Right lobe of liver (tissue), 4 donors: ENCODE results near the gene ZNF786.

ENCODE experiments used
- CTCF ChIP-seq, 4 donors: fragments of 200-600 bp in 3 of 4; fragments of 450-650 bp in 1 of 4; IDR thresholded peaks; one replicate each; pipeline versions ENCODE4 v1.5.1 to v1.8.0; 2016 to 2022; ENCODE audit warnings: antibody characterized with exemption in 4 of 4, mild to moderate bottlenecking in 2 of 4
- POLR2A ChIP-seq: fragments of 450-650 bp; IDR thresholded peaks from one replicate; pipeline ENCODE4 v1.6.1; 2017; ENCODE audit warnings: antibody characterized with exemption, mild to moderate bottlenecking
- donor health status: DM: no; HTN: no; CAD: no.
- donor health status: DM: no; HTN: no; CAD: no.
- donor health status: DM: no; HTN: yes; CAD: no.

- TF ChIP-seq CTCF (IDR thresholded peaks at IDR 0.05), result no peak
- no peak for TF ChIP-seq POLR2A
These were observed 8.6 kb downstream of the ZNF786 start for GRCh38 chr7:149081914-149082313.
